ENCODE data around the gene RBM38.

DNA sequence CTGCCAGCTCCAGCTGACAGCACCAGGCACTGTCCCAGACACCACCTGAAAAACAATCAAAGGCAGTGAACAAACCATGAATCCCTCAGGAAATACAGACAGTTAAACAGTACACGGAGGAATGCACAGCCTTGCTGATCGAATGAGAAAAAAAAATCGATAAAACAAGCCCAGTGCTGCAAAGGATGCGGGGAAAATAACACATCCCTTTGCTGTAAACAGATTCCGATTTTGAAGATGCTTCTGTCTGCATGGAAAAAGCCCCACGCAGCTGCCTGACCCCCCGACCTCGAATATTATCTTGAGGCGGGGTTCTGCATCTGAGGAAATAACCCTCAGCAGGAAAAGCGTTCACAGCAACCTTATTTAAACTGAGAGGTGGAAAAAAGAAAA, 43.9 kb downstream of the RBM38 start:
- TF ChIP-seq POLR2A (IDR thresholded peaks at IDR 0.05) (no peak), CTCF (IDR thresholded peaks at IDR 0.05) (no peak)

Measured in lower leg skin (tissue), 3 donors.